GM10248 (cell line): ENCODE measurements around the gene RAP1GDS1.

Source experiments
- CTCF ChIA-PET: fragments of 300-600 bp; sonication (Branson Sonifier 250); formaldehyde crosslinking; extraction: SDS; loops from one replicate; lab custom pipeline; 2021; ENCODE audit warnings: antibody characterized with exemption; lab: Yijun Ruan, JAX
- POLR2A ChIA-PET: fragments of 350-650 bp; sonication (Branson Sonifier 250); formaldehyde crosslinking; extraction: SDS; loops from one replicate; lab custom pipeline; 2020; ENCODE audit warnings: antibody characterized with exemption; lab: Yijun Ruan, JAX
- DNase-seq: peaks from one replicate; pipeline ENCODE4 v3.0.0; 2012; ENCODE audit errors: extremely low spot score
- TF ChIP-seq, protein P1 (sequence below): IDR thresholded peaks from 2 replicates; pipeline ENCODE4 v1.5.1; 2012; ENCODE audit warnings: mild to moderate bottlenecking, low read depth; ENCODE audit errors: extremely low read depth, missing control alignments, control extremely low read depth

Gene RAP1GDS1

DNA sequence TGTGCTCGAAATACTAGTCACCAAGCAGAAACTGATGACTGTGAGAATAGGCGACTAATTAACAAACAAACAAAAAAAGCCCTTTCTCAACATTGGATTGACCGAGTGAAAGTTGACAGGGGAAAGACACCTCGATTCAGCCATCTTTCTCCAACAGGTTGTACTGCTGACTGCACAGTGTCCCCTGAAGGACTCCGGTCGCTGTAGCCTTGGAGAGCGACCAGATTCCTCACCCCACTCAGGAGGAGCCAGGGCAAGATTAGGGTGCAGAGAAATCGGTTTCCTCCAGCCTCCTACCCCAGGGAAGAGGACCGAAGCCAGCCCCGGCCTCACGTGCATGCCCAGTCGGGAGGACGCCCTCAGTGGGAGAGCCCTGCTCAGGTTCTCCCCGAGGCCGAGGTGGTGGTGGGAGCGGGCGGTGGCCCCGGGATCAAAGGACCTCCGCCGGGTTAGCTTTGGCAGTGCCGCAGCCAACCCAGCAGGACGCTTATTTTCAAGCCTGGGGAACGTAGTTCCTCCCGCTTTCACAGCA is 1.1 kb upstream of the RAP1GDS1 start:
- TF ChIP-seq, protein P1, sequence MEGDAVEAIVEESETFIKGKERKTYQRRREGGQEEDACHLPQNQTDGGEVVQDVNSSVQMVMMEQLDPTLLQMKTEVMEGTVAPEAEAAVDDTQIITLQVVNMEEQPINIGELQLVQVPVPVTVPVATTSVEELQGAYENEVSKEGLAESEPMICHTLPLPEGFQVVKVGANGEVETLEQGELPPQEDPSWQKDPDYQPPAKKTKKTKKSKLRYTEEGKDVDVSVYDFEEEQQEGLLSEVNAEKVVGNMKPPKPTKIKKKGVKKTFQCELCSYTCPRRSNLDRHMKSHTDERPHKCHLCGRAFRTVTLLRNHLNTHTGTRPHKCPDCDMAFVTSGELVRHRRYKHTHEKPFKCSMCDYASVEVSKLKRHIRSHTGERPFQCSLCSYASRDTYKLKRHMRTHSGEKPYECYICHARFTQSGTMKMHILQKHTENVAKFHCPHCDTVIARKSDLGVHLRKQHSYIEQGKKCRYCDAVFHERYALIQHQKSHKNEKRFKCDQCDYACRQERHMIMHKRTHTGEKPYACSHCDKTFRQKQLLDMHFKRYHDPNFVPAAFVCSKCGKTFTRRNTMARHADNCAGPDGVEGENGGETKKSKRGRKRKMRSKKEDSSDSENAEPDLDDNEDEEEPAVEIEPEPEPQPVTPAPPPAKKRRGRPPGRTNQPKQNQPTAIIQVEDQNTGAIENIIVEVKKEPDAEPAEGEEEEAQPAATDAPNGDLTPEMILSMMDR: no peak
- POLR2A ChIA-PET: no interaction called here
- CTCF ChIA-PET: no interaction called here
- DNase-seq: no peak

DNA sequence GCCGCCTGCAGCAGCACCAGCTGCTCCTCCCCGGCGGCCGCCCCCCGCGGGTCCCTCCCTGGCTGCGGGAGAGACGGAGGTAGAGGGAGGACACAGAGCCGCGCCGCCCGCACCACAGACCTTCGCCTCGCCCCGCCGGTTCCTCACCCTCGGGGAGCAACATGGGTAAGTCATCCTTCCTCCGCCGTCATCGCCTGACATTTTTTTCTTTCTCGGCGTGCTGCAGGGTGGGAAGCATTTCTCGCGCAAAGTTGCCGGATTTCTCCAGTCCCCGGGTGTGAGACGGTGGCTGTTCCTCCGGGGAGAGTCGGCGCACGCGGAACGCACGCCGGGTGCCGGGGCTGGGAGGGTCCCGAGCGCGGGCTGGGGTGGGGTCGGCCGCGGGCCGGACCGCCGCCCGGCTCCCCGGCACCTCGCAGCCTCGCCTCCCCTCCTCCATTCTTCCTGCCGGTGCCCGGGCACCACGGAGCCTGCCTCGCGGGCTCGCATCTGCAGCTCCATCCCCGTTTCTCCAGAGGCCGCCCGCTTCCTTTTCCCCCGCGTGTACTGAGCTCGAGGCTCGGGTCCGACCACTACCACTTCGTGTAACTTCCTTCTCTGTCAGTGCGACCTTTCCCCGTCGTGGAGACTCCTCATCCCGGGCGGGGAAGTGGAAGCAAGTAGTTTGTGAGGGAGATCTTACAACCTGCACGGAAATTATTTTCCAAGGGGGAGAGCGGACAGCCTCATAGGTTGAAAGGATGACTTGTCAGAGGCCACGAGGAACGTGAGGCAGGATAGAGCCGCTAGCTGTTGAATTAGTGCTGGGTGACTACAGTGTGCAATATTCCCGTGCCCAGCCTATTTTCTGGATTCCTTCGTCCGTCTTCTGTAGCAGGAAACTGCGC is 464 bp downstream of the RAP1GDS1 start:
- no peak for DNase-seq
- TF ChIP-seq, protein P1: no peak
- ChIA-PET POLR2A (interaction anchor here (0.6 to 0.9 kb wide), 2 partner anchors 118 to 734 kb away, joined by 3 to 4 read pairs; partner anchors contain the start of genes METAP1 and STPG2), CTCF (interaction anchor here (0.6 to 1.2 kb wide), 3 partner anchors 9 to 165 kb away, joined by 3 to 4 read pairs (median 3); no protein-coding TSS in a partner anchor)

DNA sequence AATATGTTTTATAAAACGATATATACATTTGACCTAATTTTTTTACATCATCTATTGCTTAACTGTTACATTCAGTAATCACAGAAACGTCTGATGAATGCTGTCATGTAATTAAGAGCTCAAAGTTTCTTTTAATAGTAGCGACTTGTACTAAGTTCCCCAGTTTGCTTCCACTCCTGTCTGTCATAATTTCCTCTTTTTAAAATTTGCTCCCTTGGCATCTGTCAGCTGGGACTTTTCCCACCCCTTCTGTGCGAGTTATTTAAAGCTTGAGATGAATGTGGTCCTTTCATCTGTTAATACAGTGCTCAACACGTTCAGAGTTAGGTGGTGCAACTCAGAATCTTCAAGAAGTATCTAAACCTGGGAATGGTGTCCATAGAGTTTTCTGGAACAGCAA is 1.2 kb downstream of the RAP1GDS1 start:
- ChIA-PET POLR2A (no interaction called here), CTCF (interaction anchor here (0.6 to 1.2 kb wide), 4 partner anchors 8 to 794 kb away, joined by 3 to 4 read pairs (median 3); no protein-coding TSS in a partner anchor)
- TF ChIP-seq, protein P1: no peak
- no peak for DNase-seq

DNA sequence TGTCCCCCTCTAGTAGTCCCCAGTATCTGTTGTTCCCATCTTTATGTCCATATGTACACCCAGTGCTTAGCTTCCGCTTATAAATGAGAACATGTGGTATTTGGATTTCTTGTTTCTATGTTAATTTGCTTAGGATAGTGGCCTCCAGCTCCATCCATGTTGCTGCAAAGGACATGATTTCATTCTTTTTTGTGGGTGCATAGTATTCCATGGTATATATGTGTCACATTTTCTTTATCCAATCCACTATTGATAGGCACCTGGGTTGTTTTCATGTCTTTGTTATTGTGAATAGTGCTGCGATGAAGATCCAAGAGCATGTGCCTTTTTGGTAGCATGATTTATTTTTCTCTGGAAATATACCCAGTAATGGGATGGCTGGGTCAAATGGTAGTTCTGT is 6.3 kb downstream of the RAP1GDS1 start:
- POLR2A ChIA-PET: no interaction called here
- CTCF ChIA-PET: no interaction called here
- no peak for DNase-seq
- TF ChIP-seq, protein P1: no peak

DNA sequence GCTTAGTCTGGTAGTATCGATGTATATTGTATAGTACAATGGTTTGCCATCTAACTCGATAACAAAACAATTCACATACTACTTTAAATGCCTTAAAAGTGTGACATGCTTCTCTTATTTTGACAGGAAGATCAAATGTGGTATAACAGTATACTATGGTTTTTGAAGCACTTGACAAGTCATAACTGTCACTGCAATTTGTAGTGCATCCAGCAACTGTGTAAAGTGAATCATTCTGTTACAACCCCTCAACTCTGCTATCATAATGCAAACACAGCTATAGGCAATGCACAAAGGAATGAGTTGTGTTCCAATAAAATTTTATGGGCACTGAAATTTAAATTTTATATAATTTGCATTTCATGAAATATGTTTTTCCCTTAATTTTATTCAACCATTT is 14.0 kb downstream of the RAP1GDS1 start:
- ChIA-PET CTCF (interaction anchor here (1.0 to 1.1 kb wide), 2 partner anchors 11 to 13 kb away, joined by 3 to 4 read pairs; no protein-coding TSS in a partner anchor), POLR2A (no interaction called here)
- no peak for DNase-seq
- TF ChIP-seq, protein P1: no peak
